ENCODE data around the gene KCNIP3.

DNA sequence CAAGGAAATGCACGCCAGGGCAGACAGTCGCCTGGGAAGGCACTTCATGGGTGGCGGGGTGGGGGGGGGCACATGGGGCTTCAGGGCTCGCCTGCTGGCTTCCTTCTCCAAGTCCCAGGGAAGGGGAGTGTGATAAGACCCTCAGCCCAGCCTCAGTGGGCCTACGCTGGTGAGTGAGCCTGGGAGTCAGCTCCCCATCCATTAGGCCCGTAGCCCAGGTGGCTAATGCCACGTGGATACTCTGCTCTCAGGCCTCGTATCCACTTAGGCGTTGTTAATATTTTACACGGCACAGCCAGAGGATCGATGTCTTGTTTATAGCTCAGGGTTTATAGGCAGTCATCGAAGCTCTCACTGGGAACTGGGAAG lies 47.1 kb downstream of the KCNIP3 start:
- TF ChIP-seq RAD21 (IDR thresholded peaks at IDR 0.05): no peak
- TF ChIP-seq GABPA (IDR thresholded peaks at IDR 0.05 in 1 of 2, conservative IDR thresholded peaks at IDR 0.05 in 1 of 2): no peak
- TF ChIP-seq, protein P1, sequence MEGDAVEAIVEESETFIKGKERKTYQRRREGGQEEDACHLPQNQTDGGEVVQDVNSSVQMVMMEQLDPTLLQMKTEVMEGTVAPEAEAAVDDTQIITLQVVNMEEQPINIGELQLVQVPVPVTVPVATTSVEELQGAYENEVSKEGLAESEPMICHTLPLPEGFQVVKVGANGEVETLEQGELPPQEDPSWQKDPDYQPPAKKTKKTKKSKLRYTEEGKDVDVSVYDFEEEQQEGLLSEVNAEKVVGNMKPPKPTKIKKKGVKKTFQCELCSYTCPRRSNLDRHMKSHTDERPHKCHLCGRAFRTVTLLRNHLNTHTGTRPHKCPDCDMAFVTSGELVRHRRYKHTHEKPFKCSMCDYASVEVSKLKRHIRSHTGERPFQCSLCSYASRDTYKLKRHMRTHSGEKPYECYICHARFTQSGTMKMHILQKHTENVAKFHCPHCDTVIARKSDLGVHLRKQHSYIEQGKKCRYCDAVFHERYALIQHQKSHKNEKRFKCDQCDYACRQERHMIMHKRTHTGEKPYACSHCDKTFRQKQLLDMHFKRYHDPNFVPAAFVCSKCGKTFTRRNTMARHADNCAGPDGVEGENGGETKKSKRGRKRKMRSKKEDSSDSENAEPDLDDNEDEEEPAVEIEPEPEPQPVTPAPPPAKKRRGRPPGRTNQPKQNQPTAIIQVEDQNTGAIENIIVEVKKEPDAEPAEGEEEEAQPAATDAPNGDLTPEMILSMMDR (IDR thresholded peaks at IDR 0.05; ENCODE audit: low read depth, low read length, missing input control): no peak
- TF ChIP-seq, protein P2, sequence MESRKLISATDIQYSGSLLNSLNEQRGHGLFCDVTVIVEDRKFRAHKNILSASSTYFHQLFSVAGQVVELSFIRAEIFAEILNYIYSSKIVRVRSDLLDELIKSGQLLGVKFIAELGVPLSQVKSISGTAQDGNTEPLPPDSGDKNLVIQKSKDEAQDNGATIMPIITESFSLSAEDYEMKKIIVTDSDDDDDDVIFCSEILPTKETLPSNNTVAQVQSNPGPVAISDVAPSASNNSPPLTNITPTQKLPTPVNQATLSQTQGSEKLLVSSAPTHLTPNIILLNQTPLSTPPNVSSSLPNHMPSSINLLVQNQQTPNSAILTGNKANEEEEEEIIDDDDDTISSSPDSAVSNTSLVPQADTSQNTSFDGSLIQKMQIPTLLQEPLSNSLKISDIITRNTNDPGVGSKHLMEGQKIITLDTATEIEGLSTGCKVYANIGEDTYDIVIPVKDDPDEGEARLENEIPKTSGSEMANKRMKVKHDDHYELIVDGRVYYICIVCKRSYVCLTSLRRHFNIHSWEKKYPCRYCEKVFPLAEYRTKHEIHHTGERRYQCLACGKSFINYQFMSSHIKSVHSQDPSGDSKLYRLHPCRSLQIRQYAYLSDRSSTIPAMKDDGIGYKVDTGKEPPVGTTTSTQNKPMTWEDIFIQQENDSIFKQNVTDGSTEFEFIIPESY (IDR thresholded peaks at IDR 0.05): no peak
- TF ChIP-seq TAF1 (conservative IDR thresholded peaks at IDR 0.05): no peak
- TF ChIP-seq SP1 (IDR thresholded peaks at IDR 0.05): no peak
- TF ChIP-seq JUND (IDR thresholded peaks at IDR 0.05): no peak
- TF ChIP-seq RXRA (IDR thresholded peaks at IDR 0.05): no peak
- TF ChIP-seq YY1 (IDR thresholded peaks at IDR 0.05): no peak
- TF ChIP-seq, protein P3, sequence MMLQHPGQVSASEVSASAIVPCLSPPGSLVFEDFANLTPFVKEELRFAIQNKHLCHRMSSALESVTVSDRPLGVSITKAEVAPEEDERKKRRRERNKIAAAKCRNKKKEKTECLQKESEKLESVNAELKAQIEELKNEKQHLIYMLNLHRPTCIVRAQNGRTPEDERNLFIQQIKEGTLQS (IDR thresholded peaks at IDR 0.05): no peak
- TF ChIP-seq, protein P4, sequence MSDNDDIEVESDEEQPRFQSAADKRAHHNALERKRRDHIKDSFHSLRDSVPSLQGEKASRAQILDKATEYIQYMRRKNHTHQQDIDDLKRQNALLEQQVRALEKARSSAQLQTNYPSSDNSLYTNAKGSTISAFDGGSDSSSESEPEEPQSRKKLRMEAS (IDR thresholded peaks at IDR 0.05): no peak
- no peak for TF ChIP-seq HNF4A (conservative IDR thresholded peaks at IDR 0.05)

All from liver (tissue), 3 donors.